Measurements from ENCODE around the gene ISG20. TPM values are rescaled to one million over a fixed set of nuclear protein-coding genes. Genes with fewer than 3 reads are reported as not detected.

ISG20 gene
- polyA plus RNA-seq, 10 donors: 0.65 to 8.6 (median 1.1) TPM

DNA sequence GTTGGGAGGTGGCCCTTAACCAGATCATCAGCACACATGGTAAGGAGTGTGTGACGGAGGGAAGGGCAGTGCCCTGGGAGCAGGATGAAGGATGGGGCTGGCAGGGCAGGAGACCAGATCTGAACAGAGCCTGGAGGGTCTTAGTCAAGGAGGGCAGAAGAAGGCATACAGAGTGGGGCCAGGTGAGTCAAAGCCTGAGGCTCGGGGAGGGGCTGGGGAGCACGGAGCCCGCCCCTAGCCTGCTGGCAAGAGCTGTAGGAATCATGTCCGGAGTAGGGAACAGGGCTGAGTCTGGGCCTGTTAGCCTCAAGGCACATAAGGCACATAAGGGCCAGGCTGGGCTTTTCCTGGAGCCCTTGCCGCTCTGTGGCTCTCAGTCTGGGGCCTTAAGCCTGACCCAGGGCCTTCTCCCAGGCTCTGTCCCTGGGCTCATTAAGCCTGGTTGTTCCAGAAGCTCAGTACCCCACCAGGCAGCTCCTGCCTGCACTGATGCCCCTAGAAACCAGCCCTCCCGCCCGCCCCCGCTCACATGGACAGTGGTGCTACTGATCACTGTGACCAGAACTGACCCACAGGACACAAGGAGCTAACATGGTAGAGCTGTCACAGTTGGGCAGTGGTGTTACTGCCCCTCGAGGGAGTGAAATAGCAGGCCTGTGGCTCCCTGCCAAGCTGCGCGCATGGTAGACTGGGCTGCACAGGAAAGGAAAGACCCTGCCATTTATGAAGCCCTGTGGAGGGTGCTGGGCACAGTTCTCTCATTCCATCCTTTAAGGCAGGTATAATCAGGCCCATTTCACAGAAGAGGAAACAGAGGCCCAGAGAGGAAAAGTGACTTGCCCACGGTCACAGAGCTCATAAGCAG lies 14.6 kb downstream of the ISG20 start:
- no peak for DNase-seq

DNA sequence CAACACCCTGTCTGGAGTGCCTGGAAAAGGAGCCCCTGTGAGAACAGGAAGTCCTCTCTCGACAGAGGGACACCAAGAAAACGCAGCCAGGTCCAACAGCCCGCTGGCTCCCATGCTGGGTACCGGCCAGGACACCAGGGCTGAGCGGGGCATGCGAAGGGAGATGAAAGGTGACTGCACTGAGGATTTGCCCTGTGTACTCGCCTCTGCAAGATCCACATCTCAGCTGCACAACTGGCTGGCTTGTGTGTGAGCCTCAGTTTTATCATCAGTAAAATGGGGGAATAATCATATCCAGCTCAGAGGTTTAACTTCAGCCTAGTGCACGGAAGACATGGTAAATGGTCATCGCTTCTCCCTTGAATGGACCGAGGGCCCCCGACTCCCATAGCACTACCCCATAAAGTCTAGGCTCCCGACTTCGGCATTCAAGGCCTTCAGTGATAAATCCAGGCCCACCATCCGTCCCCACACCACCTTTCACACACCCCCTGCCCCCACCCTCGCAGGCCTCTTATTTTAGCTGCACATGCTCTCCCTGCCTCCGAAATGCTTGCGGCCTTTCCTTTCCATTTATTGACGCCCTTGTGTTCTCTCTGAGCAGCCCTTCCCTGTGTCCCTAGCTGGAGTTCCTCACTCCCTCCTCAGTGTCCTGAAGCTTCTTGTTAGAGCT lies 15.8 kb downstream of the ISG20 start:
- DNase-seq: no peak

GRCh38 chr15:88655103-88655553 lies 16.3 kb downstream of the ISG20 start:
- DNase-seq: no peak

GRCh38 chr15:88655800-88656488 lies 17.1 kb downstream of the ISG20 start:
- DNase-seq: no peak

DNA sequence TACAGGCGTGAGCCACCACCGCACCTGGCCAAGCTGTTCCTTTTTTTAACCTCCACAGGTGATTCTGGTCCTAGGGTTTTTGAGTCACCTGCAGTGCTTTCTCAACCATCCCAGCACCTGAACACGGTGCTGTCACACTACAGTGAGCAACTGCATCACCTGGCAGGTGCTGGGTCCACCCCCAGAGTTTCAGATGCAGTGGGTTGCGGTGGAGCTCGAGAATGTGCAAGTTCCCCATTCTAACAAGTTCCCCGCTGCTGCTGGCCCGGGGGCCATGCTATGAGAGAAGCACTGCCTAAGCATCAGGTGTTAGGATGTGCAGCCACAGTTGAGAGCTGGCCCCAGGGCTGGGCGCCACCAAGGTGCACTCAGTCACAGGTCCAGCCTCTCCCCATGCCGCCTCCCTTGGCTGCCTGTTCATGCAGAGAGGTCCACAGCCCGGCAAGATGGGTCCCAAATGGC lies 18.0 kb downstream of the ISG20 start:
- DNase-seq: no peak

DNA sequence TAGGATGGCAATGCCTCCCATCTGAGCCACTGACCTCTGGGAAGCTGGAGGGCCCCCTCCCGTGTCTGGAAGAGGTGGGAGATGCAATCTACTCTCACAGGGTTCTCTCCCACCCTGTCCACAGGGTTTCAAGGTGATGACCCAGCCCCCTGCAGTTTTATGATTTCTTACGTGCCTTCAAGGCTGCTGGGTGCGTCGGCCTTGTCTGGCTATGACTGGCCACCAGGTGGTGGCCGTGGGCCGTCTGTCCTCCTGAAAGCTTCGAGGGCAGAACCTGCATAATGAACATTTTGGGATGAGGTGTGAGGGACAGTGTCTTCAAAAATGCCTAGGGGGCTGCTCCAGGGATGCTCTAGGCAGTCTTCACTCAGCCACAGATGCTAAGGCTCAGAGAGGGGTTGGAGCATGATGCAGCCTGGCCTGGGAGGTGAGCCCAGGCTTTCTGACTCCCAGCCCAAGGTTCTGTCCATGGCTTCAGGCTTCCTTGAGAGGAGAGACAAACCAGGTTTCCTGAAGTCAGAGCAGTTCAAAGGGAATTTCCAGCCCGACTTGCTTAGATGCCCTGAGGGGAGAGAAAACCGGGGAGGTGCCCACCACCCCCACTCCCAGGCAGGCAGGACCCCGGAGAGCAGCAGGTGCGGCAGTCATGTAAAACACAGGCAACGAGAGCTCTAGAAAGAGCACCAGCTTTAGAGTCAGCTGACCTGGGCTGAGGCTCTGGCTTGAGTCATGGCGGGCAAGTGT lies 18.7 kb downstream of the ISG20 start:
- DNase-seq: peak; percentile 36 to 83 (median 61)

GRCh38 chr15:88658070-88658965 lies 19.5 kb downstream of the ISG20 start:
- peak in 1 of 3 donors; percentile 30 for DNase-seq

DNA sequence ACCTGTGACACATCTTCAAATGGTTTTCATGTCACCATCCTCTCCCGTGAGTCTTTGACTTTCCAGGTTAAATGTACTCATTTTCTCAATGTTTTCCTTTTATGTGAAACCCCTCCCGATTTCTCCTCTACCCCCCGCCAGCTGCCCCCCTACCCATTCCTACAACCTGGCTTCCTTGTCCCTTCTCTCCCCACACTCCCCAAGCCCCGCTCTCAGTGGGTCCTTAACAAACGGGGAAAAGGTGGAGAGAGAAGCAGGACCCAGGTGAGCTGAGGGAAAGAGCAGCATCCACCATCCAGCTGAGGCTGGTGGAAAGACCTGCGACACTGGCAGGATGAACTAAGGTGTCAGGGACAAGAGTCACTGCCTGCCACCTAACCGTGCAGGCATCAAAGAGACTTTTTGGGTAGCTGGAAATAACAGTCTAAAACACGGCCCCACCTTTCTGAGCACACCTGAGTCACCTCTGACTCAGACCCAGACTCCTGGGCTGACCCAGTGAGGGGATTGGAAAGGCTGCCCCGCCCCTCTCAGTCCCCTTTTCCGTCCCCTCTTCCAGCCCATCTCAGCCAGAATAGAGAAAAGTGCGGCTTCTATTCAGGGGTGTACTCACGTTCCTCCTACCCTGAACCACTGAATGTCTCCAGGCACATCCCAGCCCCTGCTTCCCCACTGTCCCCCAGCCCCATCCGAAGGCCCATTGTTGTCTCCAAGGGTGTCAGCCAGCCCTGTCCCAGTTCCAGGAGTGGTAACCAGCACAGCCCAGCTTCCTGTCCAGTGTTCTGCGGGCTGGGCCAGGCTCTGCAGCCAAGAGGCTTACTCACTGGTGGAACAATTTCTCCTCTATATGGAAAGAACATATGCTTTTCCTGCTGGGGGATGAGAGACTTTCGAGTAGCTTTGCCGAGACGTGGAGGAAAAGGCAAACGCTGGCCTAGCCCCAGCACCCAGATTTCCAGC lies 20.4 kb downstream of the ISG20 start:
- DNase-seq: peak; percentile 38 to 84 (median 75)

DNA sequence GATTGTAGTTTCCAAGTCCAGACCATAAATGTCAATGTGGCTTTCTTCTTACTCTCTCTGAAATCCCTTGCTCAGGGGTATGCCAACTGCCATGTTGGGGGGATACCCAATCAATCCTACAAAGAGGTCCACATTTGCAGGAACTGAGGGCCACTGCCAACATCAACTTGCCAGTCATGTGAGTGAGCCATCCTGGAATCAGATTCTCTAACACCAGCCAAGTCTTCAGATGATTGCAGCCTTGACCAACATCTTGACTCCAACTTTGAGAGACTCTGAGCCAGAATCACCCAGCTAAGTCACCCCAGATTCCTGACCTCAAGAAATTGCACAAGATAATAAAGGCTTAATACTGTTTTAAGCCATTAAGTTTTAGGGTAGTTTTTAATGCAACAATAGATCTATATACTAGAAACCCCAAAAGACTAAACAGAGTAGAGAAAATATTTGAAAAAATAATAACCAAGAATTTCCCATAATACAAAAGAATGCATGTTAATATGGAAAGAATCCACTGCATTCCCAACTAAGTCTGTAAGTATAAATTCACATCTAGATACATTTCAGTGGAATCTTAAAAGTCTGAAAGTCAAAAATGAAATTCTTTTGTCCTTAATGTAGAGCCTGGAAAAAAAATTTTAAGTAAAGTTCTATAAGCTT lies 22.4 kb downstream of the ISG20 start:
- DNase-seq: peak in 2 of 3 donors; percentile 25 to 41

- DNase-seq: peak in 2 of 3 donors; percentile 43 to 50
Measured at GRCh38 chr15:88661761-88662556, 23.1 kb downstream of the ISG20 start.

DNA sequence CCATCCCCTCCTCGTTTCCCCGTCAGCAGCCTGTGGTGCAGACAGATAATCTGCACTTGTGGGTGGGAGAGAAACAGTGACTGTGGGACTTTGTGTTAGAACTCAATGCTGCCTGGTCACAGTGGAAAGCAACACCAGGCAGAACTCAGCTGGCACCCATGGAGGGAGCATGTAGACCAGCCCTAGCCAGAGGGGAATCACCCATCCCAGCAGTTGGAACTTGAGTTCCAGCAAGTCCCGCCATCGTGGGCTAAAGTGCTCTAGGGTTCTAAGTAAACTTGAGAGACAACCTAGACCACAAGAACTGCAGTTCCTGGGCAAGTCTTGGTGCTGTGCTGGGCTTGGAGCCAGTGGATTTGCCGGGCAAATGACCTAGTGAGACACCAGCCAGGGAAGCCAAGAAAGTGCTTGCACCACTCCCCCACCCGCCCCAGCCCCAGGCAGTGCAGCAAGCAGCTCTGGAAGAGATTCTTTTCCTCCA lies 24.4 kb downstream of the ISG20 start:
- no peak for DNase-seq

DNA sequence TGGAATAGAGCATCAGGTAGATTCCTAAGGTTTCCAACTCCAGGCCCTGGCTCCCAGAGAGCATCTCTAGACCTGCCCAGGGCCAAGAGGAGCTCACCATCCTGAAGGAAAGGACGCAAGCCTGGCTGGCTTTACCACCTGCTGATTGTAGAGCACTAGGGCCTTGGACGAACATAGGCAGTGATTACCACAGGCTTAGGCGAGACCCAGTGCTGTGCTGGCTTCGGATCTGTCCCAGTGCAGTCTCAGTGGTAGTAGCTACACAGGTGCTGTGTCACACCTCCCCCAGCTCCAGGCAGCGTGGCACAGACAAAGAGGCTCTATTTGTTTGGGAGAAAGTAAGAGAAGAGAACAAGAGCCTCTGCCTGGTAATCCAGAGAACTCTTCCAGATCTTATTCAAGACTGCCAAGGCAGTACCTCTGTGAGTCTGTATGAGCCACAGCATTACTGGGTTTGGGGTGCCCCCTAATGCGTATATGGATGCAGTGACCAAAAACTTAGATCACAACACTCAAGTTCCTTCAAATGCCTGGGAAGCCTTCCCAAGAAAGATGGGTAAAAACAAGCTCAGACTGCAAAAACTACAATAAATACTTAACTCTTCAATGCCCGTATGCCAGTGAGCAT lies 25.4 kb downstream of the ISG20 start:
- no peak for DNase-seq

- DNase-seq: no peak
Measured at GRCh38 chr15:88674661-88675060, 35.8 kb downstream of the ISG20 start.

DNA sequence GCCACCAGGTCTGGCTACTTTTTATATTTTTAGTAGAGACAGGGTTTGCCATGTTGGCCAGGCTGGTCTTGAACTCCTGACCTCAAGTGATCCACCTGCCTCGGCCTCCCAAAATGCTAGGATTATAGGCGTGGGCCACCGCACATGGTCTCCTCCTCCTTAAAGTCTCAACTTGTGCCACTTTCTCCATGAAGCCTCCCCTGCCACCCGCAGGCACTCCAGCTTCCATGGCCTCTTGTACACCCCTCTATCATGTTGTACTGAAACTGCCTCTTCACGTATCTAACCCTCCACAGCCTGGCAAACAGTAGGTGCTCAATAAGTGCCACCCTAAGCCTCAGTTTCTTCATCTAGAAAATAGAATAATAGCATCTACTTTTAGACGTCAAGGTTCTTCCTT lies 39.9 kb downstream of the ISG20 start:
- DNase-seq: no peak

DNA sequence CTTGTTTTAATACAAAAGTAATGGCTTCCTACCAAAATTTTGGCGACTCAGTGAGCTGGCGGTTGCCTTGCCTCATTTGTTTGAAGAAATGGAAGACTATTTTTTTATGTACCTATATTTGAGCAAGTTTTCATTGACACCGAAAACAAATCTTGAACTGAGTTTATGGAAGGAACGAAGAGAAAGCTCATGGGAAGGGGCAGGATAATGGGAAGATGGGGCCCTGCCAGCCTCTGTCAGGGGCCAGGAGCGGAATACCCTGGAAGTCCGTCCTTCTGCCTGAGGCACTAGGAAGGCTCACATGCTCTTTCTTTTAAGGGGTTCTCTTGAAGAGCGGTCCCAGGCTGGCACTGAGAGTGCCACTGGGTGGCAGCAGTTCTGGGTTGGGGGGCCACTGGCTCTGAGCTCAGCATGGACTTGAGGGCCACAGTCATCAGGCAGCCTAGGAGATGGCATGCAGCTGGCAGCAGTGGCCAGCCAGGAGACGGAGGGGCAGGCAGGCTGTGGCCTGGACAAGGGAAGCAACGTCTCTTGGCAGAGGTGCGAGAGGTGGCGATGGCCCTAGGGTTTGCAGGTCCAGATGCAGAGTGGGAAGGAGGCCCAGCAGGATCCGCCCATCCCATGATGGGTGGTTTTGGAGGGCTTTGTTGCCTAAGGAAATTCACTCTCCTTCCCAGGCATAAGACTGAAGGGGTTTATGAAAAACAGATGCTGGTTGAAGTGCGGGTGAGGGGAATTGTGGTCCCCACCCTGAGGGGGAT lies 41.6 kb downstream of the ISG20 start:
- peak in 1 of 3 donors; percentile 52 for DNase-seq

- peak in 1 of 3 donors; percentile 18 for DNase-seq
Measured at GRCh38 chr15:88681610-88682221, 42.9 kb downstream of the ISG20 start.
